ENCODE results near the gene FAM47E.
"Not testable (repeated sequence)": the region's sequence is repeated elsewhere in the genome, so short reads cannot be mapped to it uniquely, and the experiment has no call there.

FAM47E gene

GRCh38 chr4:76267811-76268210 lies 16.3 kb downstream of the FAM47E start:
- DNase-seq (ENCODE audit: low spot score), result no peak

GRCh38 chr4:76270244-76271175 lies 19.0 kb downstream of the FAM47E start:
- no peak for DNase-seq (ENCODE audit: low spot score)

- DNase-seq (ENCODE audit: low spot score), result no peak
These were observed 19.7 kb downstream of the FAM47E start for GRCh38 chr4:76271248-76271647.

GRCh38 chr4:76272073-76272472 lies 20.6 kb downstream of the FAM47E start:
- no peak for DNase-seq (ENCODE audit: low spot score)

GRCh38 chr4:76272582-76272981 lies 21.1 kb downstream of the FAM47E start:
- no peak for DNase-seq (ENCODE audit: low spot score)

GRCh38 chr4:76272999-76273398 lies 21.5 kb downstream of the FAM47E start:
- no peak for DNase-seq (ENCODE audit: low spot score)

- no peak for DNase-seq (ENCODE audit: low spot score)
These were observed 24.1 kb downstream of the FAM47E start for GRCh38 chr4:76275486-76276124.

GRCh38 chr4:76276813-76277212 lies 25.3 kb downstream of the FAM47E start:
- no peak for DNase-seq (ENCODE audit: low spot score)

GRCh38 chr4:76277667-76278066 lies 26.1 kb downstream of the FAM47E start:
- no peak for DNase-seq (ENCODE audit: low spot score)

- DNase-seq (ENCODE audit: low spot score), result no peak
These were observed 27.1 kb downstream of the FAM47E start for GRCh38 chr4:76278583-76278982.

- no peak for DNase-seq (ENCODE audit: low spot score)
These were observed 27.9 kb downstream of the FAM47E start for GRCh38 chr4:76279462-76279861.

- no peak for DNase-seq (ENCODE audit: low spot score)
These were observed 29.2 kb downstream of the FAM47E start for GRCh38 chr4:76280488-76281441.

- DNase-seq (ENCODE audit: low spot score), result not testable (repeated sequence)
These were observed 30.1 kb downstream of the FAM47E start for GRCh38 chr4:76281594-76281993.

GRCh38 chr4:76282941-76283689 lies 31.6 kb downstream of the FAM47E start:
- no peak for DNase-seq (ENCODE audit: low spot score)

GRCh38 chr4:76283900-76284299 lies 32.4 kb downstream of the FAM47E start:
- DNase-seq (ENCODE audit: low spot score), result no peak

GRCh38 chr4:76287811-76288210 lies 36.3 kb downstream of the FAM47E start:
- not testable (repeated sequence) for DNase-seq (ENCODE audit: low spot score)

GRCh38 chr4:76292730-76293129 lies 41.2 kb downstream of the FAM47E start:
- DNase-seq (ENCODE audit: low spot score), result no peak

- no peak for DNase-seq (ENCODE audit: low spot score)
These were observed 42.3 kb downstream of the FAM47E start for GRCh38 chr4:76293772-76294171.

GRCh38 chr4:76296286-76296820 lies 44.8 kb downstream of the FAM47E start:
- DNase-seq (ENCODE audit: low spot score), result no peak

- DNase-seq (ENCODE audit: low spot score), result no peak
These were observed 46.7 kb downstream of the FAM47E start for GRCh38 chr4:76298227-76298626.

GRCh38 chr4:76300012-76300411 lies 48.5 kb downstream of the FAM47E start:
- DNase-seq (ENCODE audit: low spot score), result no peak

Measured in SK-N-DZ (cell line).